Measurements from ENCODE around the gene CLEC16A.
"Not testable (repeated sequence)": the region's sequence is repeated elsewhere in the genome, so short reads cannot be mapped to it uniquely, and the experiment has no call there.

The CLEC16A gene

GRCh38 chr16:11219178-11219577 is 274.8 kb downstream of the CLEC16A start:
- FAIRE-seq, result no peak
- TF ChIP-seq PAX5 (IDR thresholded peaks at IDR 0.05; ENCODE audit: insufficient read depth, low read length, severe bottlenecking) (no peak), POU2F2 (IDR thresholded peaks at IDR 0.05; ENCODE audit: low read depth, low read length) (no peak), SPI1 (IDR thresholded peaks at IDR 0.05; ENCODE audit: low read depth, low read length) (no peak), POLR2AphosphoS5 (IDR thresholded peaks at IDR 0.05; ENCODE audit: low read depth, low read length) (no peak), POLR2A (IDR thresholded peaks at IDR 0.05; ENCODE audit: low read depth, low read length) (no peak)
- DNase-seq (ENCODE audit: insufficient read length, low spot score), result no peak

GRCh38 chr16:11220507-11220906 is 276.1 kb downstream of the CLEC16A start:
- FAIRE-seq; DNase-seq (ENCODE audit: insufficient read length, low spot score): not testable (repeated sequence)

GRCh38 chr16:11224096-11224893 is 279.9 kb downstream of the CLEC16A start:
- FAIRE-seq, result no peak
- DNase-seq (ENCODE audit: insufficient read length, low spot score), result peak; percentile 68

GRCh38 chr16:11224894-11225676 is 280.7 kb downstream of the CLEC16A start:
- TF ChIP-seq POLR2AphosphoS5 (IDR thresholded peaks at IDR 0.05; ENCODE audit: low read depth, low read length) (peak; percentile 38; the same call in 1 of the 2 replicates), PAX5 (IDR thresholded peaks at IDR 0.05; ENCODE audit: insufficient read depth, low read length, severe bottlenecking) (peak; percentile 37), TAF1 (IDR thresholded peaks at IDR 0.05; ENCODE audit: low read depth, low read length) (no peak)
- FAIRE-seq, result peak; percentile 94
- DNase-seq (ENCODE audit: insufficient read length, low spot score), result peak; percentile 92

More at GRCh38 chr16:11224096-11224893, 279.9 kb downstream of the CLEC16A start:
- no peak for TF ChIP-seq POLR2AphosphoS5 (IDR thresholded peaks at IDR 0.05; ENCODE audit: low read depth, low read length)
- TF ChIP-seq SPI1 (IDR thresholded peaks at IDR 0.05; ENCODE audit: low read depth, low read length), result peak; percentile 38
- TF ChIP-seq POLR2A (IDR thresholded peaks at IDR 0.05; ENCODE audit: low read depth, low read length), result no peak
- TF ChIP-seq POU2F2 (IDR thresholded peaks at IDR 0.05; ENCODE audit: low read depth, low read length), result no peak
- no peak for TF ChIP-seq PAX5 (IDR thresholded peaks at IDR 0.05; ENCODE audit: insufficient read depth, low read length, severe bottlenecking)
- no peak for TF ChIP-seq TAF1 (IDR thresholded peaks at IDR 0.05; ENCODE audit: low read depth, low read length)

DNA sequence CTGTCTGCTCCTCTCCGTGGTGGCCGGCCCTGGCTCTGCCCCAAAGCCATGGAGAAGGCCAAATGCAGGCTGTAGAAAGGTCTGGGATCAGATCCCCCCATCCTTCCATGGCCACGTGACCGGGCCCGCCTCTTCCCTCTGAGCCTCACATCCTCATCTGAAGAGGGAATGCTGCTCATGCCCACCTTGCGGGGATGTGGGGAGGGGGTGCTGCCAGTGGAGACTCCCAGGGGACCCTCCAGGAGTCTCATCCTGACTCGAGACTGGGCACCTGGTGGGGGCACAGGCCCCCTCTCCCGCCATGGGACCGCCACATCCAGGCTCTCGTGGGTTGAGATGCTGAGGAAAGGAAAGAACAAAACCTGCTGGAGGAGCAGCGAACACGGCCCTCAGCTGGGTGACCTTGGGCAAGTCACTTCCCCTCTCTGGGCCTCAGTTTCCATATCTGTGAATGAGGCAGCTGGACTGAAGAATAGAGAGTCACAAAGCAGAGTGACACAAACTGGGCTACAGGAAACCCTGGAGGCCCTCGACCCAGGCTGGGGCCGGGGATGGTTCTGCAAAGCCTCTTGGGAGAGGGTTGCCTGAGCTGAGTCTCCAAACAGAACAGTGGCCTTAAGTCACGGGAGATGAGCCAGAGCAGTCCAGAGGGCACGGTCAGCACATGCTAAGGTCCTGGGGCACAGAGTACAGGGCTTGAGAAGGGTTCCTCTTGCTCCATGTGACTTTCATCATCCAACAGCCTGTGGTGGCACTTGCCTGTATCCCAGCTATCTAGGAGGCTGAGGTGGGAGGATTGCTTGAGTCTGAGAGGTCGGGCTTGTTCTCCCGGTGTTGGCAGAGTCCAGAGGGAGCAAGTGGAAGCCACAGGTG is 281.5 kb downstream of the CLEC16A start:
- FAIRE-seq (peak; percentile 63), DNase-seq (ENCODE audit: insufficient read length, low spot score) (no peak)
- TF ChIP-seq TAF1 (IDR thresholded peaks at IDR 0.05; ENCODE audit: low read depth, low read length) (no peak), POU2F2 (IDR thresholded peaks at IDR 0.05; ENCODE audit: low read depth, low read length) (no peak), PAX5 (IDR thresholded peaks at IDR 0.05; ENCODE audit: insufficient read depth, low read length, severe bottlenecking) (no peak), POLR2AphosphoS5 (IDR thresholded peaks at IDR 0.05; ENCODE audit: low read depth, low read length) (no peak), SPI1 (IDR thresholded peaks at IDR 0.05; ENCODE audit: low read depth, low read length) (no peak), POLR2A (IDR thresholded peaks at IDR 0.05; ENCODE audit: low read depth, low read length) (no peak)

GRCh38 chr16:11229432-11229831 is 285.1 kb downstream of the CLEC16A start:
- no peak for TF ChIP-seq TAF1 (IDR thresholded peaks at IDR 0.05; ENCODE audit: low read depth, low read length)
- no peak for TF ChIP-seq POLR2A (IDR thresholded peaks at IDR 0.05; ENCODE audit: low read depth, low read length)
- TF ChIP-seq PAX5 (IDR thresholded peaks at IDR 0.05; ENCODE audit: insufficient read depth, low read length, severe bottlenecking), result no peak
- DNase-seq (ENCODE audit: insufficient read length, low spot score) (no peak), FAIRE-seq (no peak)

DNA sequence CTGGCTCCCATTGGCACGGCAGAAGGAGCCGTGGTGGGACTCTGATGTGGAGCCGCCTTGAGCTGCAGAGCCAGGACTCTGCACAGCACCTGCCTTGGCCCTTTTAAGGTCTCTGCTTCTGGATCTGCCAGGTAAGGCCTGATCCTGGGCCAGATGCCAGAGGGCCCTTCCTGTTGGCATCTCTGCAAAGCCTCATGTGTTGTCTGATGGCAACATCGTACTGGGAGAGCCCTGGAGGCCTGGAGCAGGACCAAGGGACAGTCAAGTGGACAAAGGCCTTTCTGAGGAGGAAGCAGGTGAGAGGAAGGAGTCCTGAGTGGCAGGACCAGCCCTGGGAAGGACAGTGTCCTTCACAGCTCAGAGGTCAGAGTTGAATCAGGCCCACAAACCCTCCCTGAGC is 285.5 kb downstream of the CLEC16A start:
- FAIRE-seq (no peak), DNase-seq (ENCODE audit: insufficient read length, low spot score) (no peak)
- TF ChIP-seq PAX5 (IDR thresholded peaks at IDR 0.05; ENCODE audit: insufficient read depth, low read length, severe bottlenecking) (no peak), POU2F2 (IDR thresholded peaks at IDR 0.05; ENCODE audit: low read depth, low read length) (no peak), POLR2AphosphoS5 (IDR thresholded peaks at IDR 0.05; ENCODE audit: low read depth, low read length) (no peak), SPI1 (IDR thresholded peaks at IDR 0.05; ENCODE audit: low read depth, low read length) (no peak), POLR2A (IDR thresholded peaks at IDR 0.05; ENCODE audit: low read depth, low read length) (no peak), TAF1 (IDR thresholded peaks at IDR 0.05; ENCODE audit: low read depth, low read length) (no peak)

DNA sequence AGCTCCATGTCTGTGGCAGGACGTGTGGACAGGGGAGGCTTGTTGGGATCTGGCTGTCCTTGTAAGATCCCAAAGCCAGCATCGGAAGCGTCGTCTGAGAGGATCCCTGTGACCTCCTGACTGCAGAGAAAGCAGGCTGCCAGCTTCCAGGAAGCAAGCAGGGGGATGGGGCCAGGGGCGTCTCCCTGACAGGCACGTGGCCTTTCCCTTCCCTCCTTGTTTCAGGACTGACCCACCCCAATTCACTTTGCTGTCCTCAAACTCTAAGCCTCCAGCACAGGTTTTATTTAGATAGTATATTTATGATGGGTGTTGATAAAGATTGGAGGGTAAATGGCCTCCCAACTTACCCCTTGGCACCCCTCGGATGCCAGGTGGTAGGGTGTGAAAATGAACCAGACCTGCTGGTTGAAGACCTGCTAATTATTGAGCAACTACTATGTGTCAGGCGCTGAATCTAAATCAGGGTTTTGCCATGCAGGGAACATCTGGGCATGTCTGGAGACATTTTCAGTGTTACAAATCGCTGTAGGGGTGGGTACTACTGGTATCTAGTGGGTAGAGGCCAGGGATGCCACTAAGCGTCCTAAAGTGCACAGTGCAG is 287.1 kb downstream of the CLEC16A start:
- FAIRE-seq, result no peak
- DNase-seq (ENCODE audit: insufficient read length, low spot score), result no peak
- no peak for TF ChIP-seq POLR2AphosphoS5 (IDR thresholded peaks at IDR 0.05; ENCODE audit: low read depth, low read length)
- TF ChIP-seq POU2F2 (IDR thresholded peaks at IDR 0.05; ENCODE audit: low read depth, low read length), result no peak

Measured in GM12891 (cell line).